B cell (primary cell): ENCODE measurements around the gene HLA-A. TPM values are rescaled to one million over a fixed set of nuclear protein-coding genes. Genes with fewer than 3 reads are reported as not detected.

ENCODE experiments used
- ATAC-seq: fragments of 200-7000 bp; cut with Tn5 transposase; one replicate; pipeline ENCODE4 v1.10.0; 2021; ENCODE audit warnings: low read depth, mild to moderate bottlenecking, moderate number of reproducible peaks, moderate library complexity
- CTCF ChIA-PET: fragments of 350-600 bp; sonication (Branson Sonifier 250); formaldehyde crosslinking; loops from one replicate; lab custom pipeline; 2021; ENCODE audit warnings: antibody characterized with exemption, inconsistent platforms; lab: Charles Lee
- POLR2A ChIA-PET: fragments of 350-600 bp; sonication (Branson Sonifier 250); formaldehyde crosslinking; loops from one replicate; lab custom pipeline; 2021; ENCODE audit warnings: antibody characterized with exemption; lab: Charles Lee
- DNase-seq: peaks from one replicate; pipeline ENCODE4 v3.0.0; 2013
- H2AFZ ChIP-seq: 2 replicates; pipeline ENCODE4 v1.6.1; 2012; ENCODE audit warnings: mild to moderate bottlenecking, low read depth, low read length; ENCODE audit not compliant: insufficient read depth, poor library complexity, severe bottlenecking
- H3K27ac ChIP-seq, 2 donors: 1 replicate in 1 of 2; 2 replicates in 1 of 2; pipeline ENCODE4 v1.5.1; 2012 to 2013; ENCODE audit warnings: low read length in 2 of 2, mild to moderate bottlenecking in 2 of 2, moderate library complexity in 1 of 2
- H3K27me3 ChIP-seq, 4 experiments: fragments of 200-600 bp in 1 of 4; sonication (generic) in 1 of 4; replicated peaks in 1 of 4; 1 replicate in 2 of 4; 2 replicates in 2 of 4; pipeline versions ENCODE4 v1.6.1 to v1.7.0; 2013 to 2016; ENCODE audit warnings: low read length in 3 of 4, mild to moderate bottlenecking in 2 of 4, mixed read lengths in 1 of 4, moderate library complexity in 1 of 4; ENCODE audit not compliant: insufficient read depth in 4 of 4, control insufficient read depth in 3 of 4; ENCODE audit errors: control extremely low read depth in 1 of 4
- H3K36me3 ChIP-seq, 2 experiments: replicated peaks in 1 of 2; 1 replicate in 1 of 2; 2 replicates in 1 of 2; pipeline versions ENCODE4 v1.6.1 to v1.7.1; 2013; ENCODE audit warnings: low read length in 1 of 2; ENCODE audit not compliant: insufficient read depth in 2 of 2, control insufficient read depth in 1 of 2; ENCODE audit errors: control extremely low read depth in 1 of 2, extremely low read depth in 1 of 2
- H3K4me1 ChIP-seq, 2 donors: fragments of 200-600 bp in 1 of 2; sonication (generic) in 1 of 2; 1 replicate in 1 of 2; 2 replicates in 1 of 2; pipeline versions ENCODE4 v1.5.1 to v1.6.1; 2013 to 2017; ENCODE audit warnings: low read length in 2 of 2; ENCODE audit not compliant: control insufficient read depth in 2 of 2, insufficient read depth in 2 of 2
- H3K4me2 ChIP-seq: replicated peaks from 2 replicates; pipeline ENCODE3; 2012; ENCODE audit warnings: mild to moderate bottlenecking, low read depth, low read length; ENCODE audit not compliant: poor library complexity, severe bottlenecking
- H3K4me3 ChIP-seq, 5 experiments: fragments of 200-600 bp in 1 of 5; sonication (generic) in 1 of 5; 1 replicate in 3 of 5; 2 replicates in 2 of 5; pipeline versions ENCODE4 v1.5.1 to v1.7.0; 2011 to 2016; ENCODE audit warnings: low read length in 4 of 5, mild to moderate bottlenecking in 4 of 5, low read depth in 2 of 5, control low read depth in 1 of 5, moderate library complexity in 1 of 5; ENCODE audit not compliant: insufficient read depth in 1 of 5; ENCODE audit errors: control extremely low read depth in 1 of 5, extremely low read depth in 1 of 5
- H3K79me2 ChIP-seq: fragments of 200-600 bp; sonication (generic); one replicate; pipeline ENCODE4 v1.6.0; 2016; ENCODE audit warnings: low read length; ENCODE audit not compliant: control insufficient read depth, insufficient read depth
- H3K9ac ChIP-seq: fragments of 200-600 bp; sonication (generic); 2 replicates; pipeline ENCODE4 v1.6.1; 2017; ENCODE audit warnings: mild to moderate bottlenecking, low read length, moderate library complexity
- H3K9me3 ChIP-seq, 3 donors: one replicate each; pipeline versions ENCODE4 v1.6.1 to v1.7.1; 2013; ENCODE audit warnings: low read length in 2 of 3; ENCODE audit not compliant: control insufficient read depth in 2 of 3, insufficient read depth in 1 of 3; ENCODE audit errors: control extremely low read depth in 1 of 3
- H4K20me1 ChIP-seq: 2 replicates; pipeline ENCODE4 v1.6.0; 2012; ENCODE audit warnings: mild to moderate bottlenecking, low read length; ENCODE audit not compliant: insufficient read depth, control insufficient read depth, poor library complexity, severe bottlenecking
- H3K27ac Mint-ChIP-seq: one replicate; pipeline ENCODE4 v1.8.0; 2021; ENCODE audit warnings: mixed read lengths
- H3K27me3 Mint-ChIP-seq: one replicate; pipeline ENCODE4 v1.8.0; 2021; ENCODE audit warnings: mixed read lengths
- H3K4me1 Mint-ChIP-seq: one replicate; pipeline ENCODE4 v1.8.0; 2021; ENCODE audit warnings: mixed read lengths
- H3K4me3 Mint-ChIP-seq: one replicate; pipeline ENCODE4 v1.8.0; 2021; ENCODE audit warnings: mixed read lengths
- H3K9me3 Mint-ChIP-seq: one replicate; pipeline ENCODE4 v1.8.0; 2022; ENCODE audit warnings: mixed read lengths; ENCODE audit not compliant: insufficient read depth
- EZH2 ChIP-seq: IDR thresholded peaks from 2 replicates; pipeline ENCODE4 v1.6.1; 2012; ENCODE audit warnings: borderline replicate concordance, low read depth, mild to moderate bottlenecking, moderate library complexity, low read length; ENCODE audit not compliant: insufficient read depth, poor library complexity, severe bottlenecking
- WGBS: methylation state at CpG from one replicate; pipeline ENCODE4 v1.1.5; 2013; ENCODE audit warnings: missing lambda C conversion rate; ENCODE audit not compliant: insufficient coverage; 5-methylcytosine and 5-hydroxymethylcytosine counted together
- intact Hi-C: fragments of 100-400 bp; cut with micrococcal nuclease; formaldehyde crosslinking; loops from one replicate; pipeline ENCODE4 v1.10.0; 2022
- polyA plus RNA-seq: library from polyadenylated mRNA; depleted of rRNA; stranded (reverse); fragments of >200 nt; gene quantifications from 2 replicates; pipeline ENCODE4 v1.2.3, GENCODE V29; 2012
- total RNA-seq, 2 donors: library from RNA; stranded (reverse); fragments of 120-200 nt in 1 of 2; gene quantifications; 1 replicate in 1 of 2; 2 replicates in 1 of 2; pipeline versions ENCODE4 v1.2.3 to v1.2.4, GENCODE V29; 2013 to 2022
- TF ChIP-seq, protein P1 (sequence below): fragments of 200-600 bp; IDR thresholded peaks from one replicate; pipeline ENCODE4 v1.8.0; 2022; ENCODE audit warnings: antibody characterized with exemption, mild to moderate bottlenecking

Gene HLA-A
- total and polyA plus RNA-seq, 2 donors (not counting 1 experiment from before 2014, with no cell fraction given): 1,607 to 2,454 TPM

DNA sequence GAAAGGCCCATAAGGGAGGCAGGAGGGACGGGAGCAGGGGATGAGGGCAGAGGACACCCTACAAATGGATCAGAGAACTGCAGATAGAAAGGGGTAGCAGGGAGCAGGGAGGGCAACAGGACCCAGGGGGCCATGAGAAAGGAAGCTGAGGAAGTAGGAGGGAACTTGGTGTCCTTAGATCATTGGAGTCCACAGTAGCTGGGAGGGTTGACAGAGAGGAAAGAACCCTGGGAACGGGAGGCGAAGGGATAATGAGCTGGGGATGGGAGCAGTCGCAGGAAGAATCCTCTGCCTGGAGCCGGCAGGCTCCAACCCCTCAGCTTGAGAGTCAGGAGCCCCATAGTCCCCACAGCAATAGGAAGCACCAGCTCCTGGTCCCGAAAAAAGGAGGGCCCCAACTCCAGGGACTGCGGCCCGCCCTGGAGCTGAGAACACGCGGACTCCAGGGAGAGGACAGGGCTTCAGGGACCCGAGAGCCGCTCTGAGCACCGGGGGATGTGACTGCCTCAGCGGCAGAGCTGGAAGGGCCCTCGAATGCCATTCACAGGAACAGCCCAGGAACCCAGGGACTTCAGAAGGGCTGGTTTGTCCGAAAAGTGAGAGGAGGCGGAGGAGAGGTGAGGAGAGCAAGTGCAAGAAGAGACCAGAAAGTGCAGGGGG, 32.7 kb downstream of the HLA-A start:
- WGBS: 17% methylated on average over 16 of the region's 17 CpGs
- Histone ChIP-seq H3K4me3 (peak overlapping the region in 2 of 5 experiments; percentile 29 to 75), H3K27me3 (peaks cover 0 to 46% (median 30%) of the 10 kb centered on the region in 4 experiments), H3K9me3 (peaks cover 0 to 4% (median 0%) of the 10 kb centered on the region in 3 donors), H4K20me1 (no peaks in the 10 kb centered on the region), H2AFZ (peak overlapping the region; percentile 59), H3K9ac (peak overlapping the region; percentile 17), H3K4me1 (peaks cover 25 to 26% of the 10 kb centered on the region in 2 donors), H3K36me3 (no peaks in the 10 kb centered on the region), H3K27ac (no peak overlapping the region), H3K79me2 (no peaks in the 10 kb centered on the region), H3K4me2 (peak overlapping the region; percentile 83)
- Mint-ChIP-seq H3K4me1 (peaks cover 34% of the 10 kb centered on the region), H3K4me3 (peak overlapping the region; percentile 92), H3K27ac (no peak overlapping the region), H3K9me3 (no peaks in the 10 kb centered on the region), H3K27me3 (peaks cover 48% of the 10 kb centered on the region)
- intact Hi-C loops: loop anchor here (5.0 kb wide), 1 partner anchor 33 kb away; the partner anchor contains the start of gene HLA-A
- ATAC-seq (no peak), DNase-seq (peak; percentile 49)
- ChIA-PET CTCF (interaction anchor here (1.0 to 2.9 kb wide), 5 partner anchors 9 to 321 kb away, joined by 3 to 12 read pairs (median 4); no protein-coding TSS in a partner anchor), POLR2A (interaction anchor here (0.6 to 2.3 kb wide), 2 partner anchors 10 to 1618 kb away, joined by 5 to 15 read pairs; partner anchors contain the start of gene NCR3)
- TF ChIP-seq, protein P1, sequence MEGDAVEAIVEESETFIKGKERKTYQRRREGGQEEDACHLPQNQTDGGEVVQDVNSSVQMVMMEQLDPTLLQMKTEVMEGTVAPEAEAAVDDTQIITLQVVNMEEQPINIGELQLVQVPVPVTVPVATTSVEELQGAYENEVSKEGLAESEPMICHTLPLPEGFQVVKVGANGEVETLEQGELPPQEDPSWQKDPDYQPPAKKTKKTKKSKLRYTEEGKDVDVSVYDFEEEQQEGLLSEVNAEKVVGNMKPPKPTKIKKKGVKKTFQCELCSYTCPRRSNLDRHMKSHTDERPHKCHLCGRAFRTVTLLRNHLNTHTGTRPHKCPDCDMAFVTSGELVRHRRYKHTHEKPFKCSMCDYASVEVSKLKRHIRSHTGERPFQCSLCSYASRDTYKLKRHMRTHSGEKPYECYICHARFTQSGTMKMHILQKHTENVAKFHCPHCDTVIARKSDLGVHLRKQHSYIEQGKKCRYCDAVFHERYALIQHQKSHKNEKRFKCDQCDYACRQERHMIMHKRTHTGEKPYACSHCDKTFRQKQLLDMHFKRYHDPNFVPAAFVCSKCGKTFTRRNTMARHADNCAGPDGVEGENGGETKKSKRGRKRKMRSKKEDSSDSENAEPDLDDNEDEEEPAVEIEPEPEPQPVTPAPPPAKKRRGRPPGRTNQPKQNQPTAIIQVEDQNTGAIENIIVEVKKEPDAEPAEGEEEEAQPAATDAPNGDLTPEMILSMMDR: no peak
- TF ChIP-seq EZH2: no peak

DNA sequence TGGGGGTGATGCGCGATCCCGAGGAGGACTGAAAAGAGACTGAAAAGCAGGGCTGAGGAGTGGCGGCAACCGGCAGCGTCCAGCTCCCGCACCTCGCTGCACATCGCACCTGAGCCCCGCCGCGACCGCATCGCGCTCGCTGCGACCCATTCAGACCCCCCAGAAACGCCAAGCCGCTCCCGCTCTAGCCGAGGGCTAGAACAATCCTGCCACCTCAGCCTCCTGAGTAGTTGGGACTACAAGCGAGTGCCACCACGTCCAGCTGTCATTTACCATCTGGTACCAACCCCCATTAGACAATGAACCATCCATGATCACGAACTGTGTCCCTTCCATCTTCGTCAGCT, 33.2 kb downstream of the HLA-A start:
- WGBS: 11% methylated on average over 25 of the region's 25 CpGs
- Mint-ChIP-seq H3K27me3 (peaks cover 48% of the 10 kb centered on the region), H3K9me3 (no peaks in the 10 kb centered on the region), H3K4me1 (peaks cover 34% of the 10 kb centered on the region), H3K4me3 (peak overlapping the region; percentile 92), H3K27ac (no peak overlapping the region)
- Histone ChIP-seq H3K9me3 (peaks cover 0 to 4% (median 0%) of the 10 kb centered on the region in 3 donors), H3K4me1 (peaks cover 25 to 26% of the 10 kb centered on the region in 2 donors), H3K4me3 (peak overlapping the region in 2 of 5 experiments; percentile 29 to 75), H3K36me3 (no peaks in the 10 kb centered on the region), H4K20me1 (no peaks in the 10 kb centered on the region), H2AFZ (peak overlapping the region; percentile 59), H3K79me2 (no peaks in the 10 kb centered on the region), H3K27ac (no peak overlapping the region), H3K27me3 (peaks cover 0 to 46% (median 30%) of the 10 kb centered on the region in 4 experiments), H3K4me2 (peak overlapping the region; percentile 83), H3K9ac (peak overlapping the region; percentile 17)
- ChIA-PET POLR2A (interaction anchor here (2.3 kb wide), 1 partner anchor 11 kb away, joined by 15 read pairs; no protein-coding TSS in a partner anchor), CTCF (interaction anchor here (0.5 to 2.9 kb wide), 8 partner anchors 8 to 322 kb away, joined by 3 to 12 read pairs (median 4); no protein-coding TSS in a partner anchor)
- no peak for DNase-seq
- TF ChIP-seq EZH2: no peak
- TF ChIP-seq, protein P1: no peak
- ATAC-seq: no peak
- intact Hi-C loops: loop anchor here (5.0 kb wide), 1 partner anchor 33 kb away; the partner anchor contains the start of gene HLA-A
